Upper lobe of left lung (tissue), 6 donors: Measurements from ENCODE around the gene JMY. TPM values are rescaled to one million over a fixed set of nuclear protein-coding genes. Genes with fewer than 3 reads are reported as not detected.

Experiments used
- ATAC-seq, 2 donors: fragments of 200-7000 bp; cut with Tn5 transposase; one replicate each; pipeline ENCODE4 v1.9.1; 2022; ENCODE audit warnings: mild to moderate bottlenecking in 2 of 2, moderate library complexity in 2 of 2; ENCODE audit not compliant: low FRiP score in 2 of 2
- DNase-seq, 2 donors: peaks; one replicate each; pipeline ENCODE4 v3.0.0-alpha.2; 2019 to 2020
- H3K27ac ChIP-seq, 4 donors: fragments of 200-600 bp; sonication (generic); one replicate each; pipeline ENCODE4 v1.5.1; 2016 to 2019
- H3K27me3 ChIP-seq, 4 donors: fragments of 200-600 bp; sonication (generic); one replicate each; pipeline ENCODE4 v1.5.1; 2017 to 2019
- H3K36me3 ChIP-seq, 4 donors: fragments of 200-600 bp; sonication (generic); one replicate each; pipeline ENCODE4 v1.5.1; 2016 to 2019
- H3K4me1 ChIP-seq, 4 donors: fragments of 200-600 bp; sonication (generic); one replicate each; pipeline ENCODE4 v1.5.1; 2018 to 2019
- H3K4me3 ChIP-seq, 4 donors: fragments of 200-600 bp; sonication (generic); one replicate each; pipeline ENCODE4 v1.5.1; 2017 to 2019; ENCODE audit warnings: mild to moderate bottlenecking in 2 of 4, moderate library complexity in 1 of 4
- H3K9me3 ChIP-seq, 4 donors: fragments of 200-600 bp; sonication (generic); one replicate each; pipeline ENCODE4 v1.5.1; 2018 to 2019
- EP300 ChIP-seq, 4 donors: sonication (generic); formaldehyde crosslinking; IDR thresholded peaks; one replicate each; pipeline ENCODE4 v1.5.1; 2017; ENCODE audit warnings: antibody characterized with exemption in 4 of 4, control low read depth in 2 of 4
- POLR2A ChIP-seq, 4 donors: fragments of 450-650 bp; IDR thresholded peaks; one replicate each; pipeline ENCODE4 v1.5.1; 2016 to 2017; ENCODE audit warnings: antibody characterized with exemption in 4 of 4, mild to moderate bottlenecking in 2 of 4
- POLR2AphosphoS5 ChIP-seq, 2 donors: sonication (generic); formaldehyde crosslinking; IDR thresholded peaks; one replicate each; pipeline ENCODE4 v1.5.1; 2017; ENCODE audit warnings: antibody characterized with exemption in 2 of 2
- WGBS, 2 donors: methylation state at CpG; one replicate each; pipeline ENCODE4 v1.1.5; 2017 to 2018; 5-methylcytosine and 5-hydroxymethylcytosine counted together
- total RNA-seq, 6 donors: library from RNA; depleted of rRNA in 4 of 6; stranded (reverse); fragments of >200 nt in 4 of 6; gene quantifications; one replicate each; pipeline versions ENCODE4 v1.1.0 to v1.2.1, GENCODE V29; 2016 to 2021
- TF ChIP-seq, protein P1 (sequence below), 6 experiments: fragments of 450-650 bp in 4 of 6; fragments of 200-600 bp in 2 of 6; sonication (generic) in 2 of 6; IDR thresholded peaks; one replicate each; pipeline ENCODE4 v1.5.1; 2016 to 2019; ENCODE audit warnings: antibody characterized with exemption in 6 of 6
- donor health status: DM: no; HTN: no; CAD: no; lungs with moderate emphysema.
- donor health status: DM: no; HTN: yes; CAD: no; lungs with severe emphysema.

The JMY gene
- total RNA-seq, 6 donors from 2014 or later, result 7.9 to 28.8 (median 11.9) TPM

- H3K36me3 ChIP-seq, result peaks cover 0 to 29% (median 8%) of the 10 kb centered on the region in 4 donors
- ATAC-seq (no peak), DNase-seq (no peak)
- TF ChIP-seq POLR2AphosphoS5 (IDR thresholded peaks at IDR 0.05) (no peak), POLR2A (IDR thresholded peaks at IDR 0.05) (no peak)
- TF ChIP-seq, protein P1, sequence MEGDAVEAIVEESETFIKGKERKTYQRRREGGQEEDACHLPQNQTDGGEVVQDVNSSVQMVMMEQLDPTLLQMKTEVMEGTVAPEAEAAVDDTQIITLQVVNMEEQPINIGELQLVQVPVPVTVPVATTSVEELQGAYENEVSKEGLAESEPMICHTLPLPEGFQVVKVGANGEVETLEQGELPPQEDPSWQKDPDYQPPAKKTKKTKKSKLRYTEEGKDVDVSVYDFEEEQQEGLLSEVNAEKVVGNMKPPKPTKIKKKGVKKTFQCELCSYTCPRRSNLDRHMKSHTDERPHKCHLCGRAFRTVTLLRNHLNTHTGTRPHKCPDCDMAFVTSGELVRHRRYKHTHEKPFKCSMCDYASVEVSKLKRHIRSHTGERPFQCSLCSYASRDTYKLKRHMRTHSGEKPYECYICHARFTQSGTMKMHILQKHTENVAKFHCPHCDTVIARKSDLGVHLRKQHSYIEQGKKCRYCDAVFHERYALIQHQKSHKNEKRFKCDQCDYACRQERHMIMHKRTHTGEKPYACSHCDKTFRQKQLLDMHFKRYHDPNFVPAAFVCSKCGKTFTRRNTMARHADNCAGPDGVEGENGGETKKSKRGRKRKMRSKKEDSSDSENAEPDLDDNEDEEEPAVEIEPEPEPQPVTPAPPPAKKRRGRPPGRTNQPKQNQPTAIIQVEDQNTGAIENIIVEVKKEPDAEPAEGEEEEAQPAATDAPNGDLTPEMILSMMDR (IDR thresholded peaks at IDR 0.05), result no peak
- no peaks in the 10 kb centered on the region for H3K27me3 ChIP-seq
- no peak overlapping the region for H3K4me3 ChIP-seq
- H3K27ac ChIP-seq, result no peak overlapping the region
- peaks cover 0 to 5% (median 0%) of the 10 kb centered on the region in 4 donors for H3K4me1 ChIP-seq
- 90 to 94% methylated on average over 2 of the region's 2 CpGs for WGBS, 2 donors
- H3K9me3 ChIP-seq, result no peaks in the 10 kb centered on the region
Observed at GRCh38 chr5:79295029-79295428, 59.1 kb downstream of the JMY start.

GRCh38 chr5:79297661-79298060 lies 61.7 kb downstream of the JMY start:
- ATAC-seq (peak; percentile 40 to 72), DNase-seq (peak in 1 of 2 donors; percentile 33)
- Histone ChIP-seq H3K27ac (no peak overlapping the region), H3K27me3 (no peaks in the 10 kb centered on the region), H3K4me1 (peaks cover 0 to 5% (median 0%) of the 10 kb centered on the region in 4 donors), H3K4me3 (no peak overlapping the region), H3K9me3 (no peaks in the 10 kb centered on the region), H3K36me3 (peaks cover 11 to 28% (median 13%) of the 10 kb centered on the region in 4 donors)
- TF ChIP-seq POLR2A (IDR thresholded peaks at IDR 0.05) (no peak), POLR2AphosphoS5 (IDR thresholded peaks at IDR 0.05) (no peak)
- WGBS, 2 donors, result 69 to 77% methylated on average over 4 of the region's 4 CpGs

- Histone ChIP-seq H3K9me3 (no peaks in the 10 kb centered on the region), H3K36me3 (peaks cover 11 to 45% (median 13%) of the 10 kb centered on the region in 4 donors), H3K4me3 (no peak overlapping the region), H3K27ac (no peak overlapping the region), H3K4me1 (peaks cover 0 to 5% (median 0%) of the 10 kb centered on the region in 4 donors), H3K27me3 (no peaks in the 10 kb centered on the region)
- TF ChIP-seq EP300 (IDR thresholded peaks at IDR 0.05) (no peak), POLR2A (IDR thresholded peaks at IDR 0.05) (no peak), POLR2AphosphoS5 (IDR thresholded peaks at IDR 0.05) (no peak)
- TF ChIP-seq, protein P1 (IDR thresholded peaks at IDR 0.05), result no peak
- DNase-seq (no peak), ATAC-seq (no peak)
- 87 to 92% methylated on average over 4 of the region's 4 CpGs for WGBS, 2 donors
Observed at GRCh38 chr5:79301046-79301712, 65.2 kb downstream of the JMY start.

DNA sequence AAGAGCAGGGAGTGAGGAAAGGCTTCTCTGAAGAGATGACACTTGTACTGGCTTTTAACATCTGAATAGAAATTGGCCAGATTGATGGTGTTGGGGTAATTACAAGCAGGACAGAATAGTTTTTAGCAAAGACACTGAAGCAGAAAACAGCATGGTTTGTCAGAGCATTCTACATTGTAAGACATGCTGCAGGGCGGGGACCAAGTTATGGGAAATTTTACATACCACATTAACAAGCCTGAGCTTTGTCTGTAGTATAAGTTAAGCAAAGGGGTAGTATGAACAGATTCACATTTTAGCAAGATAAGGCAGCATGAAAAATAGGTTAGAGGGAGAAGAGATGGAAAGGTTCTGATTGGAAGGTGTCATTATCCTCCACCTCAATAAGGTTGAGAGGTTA lies 66.5 kb downstream of the JMY start:
- Histone ChIP-seq H3K36me3 (peaks cover 11 to 58% (median 18%) of the 10 kb centered on the region in 4 donors), H3K27ac (no peak overlapping the region), H3K27me3 (no peaks in the 10 kb centered on the region), H3K4me3 (no peak overlapping the region), H3K9me3 (no peaks in the 10 kb centered on the region), H3K4me1 (peaks cover 0 to 5% (median 0%) of the 10 kb centered on the region in 4 donors)
- 91 to 100% methylated on average over 1 of the region's 1 CpG for WGBS, 2 donors
- ATAC-seq (no peak), DNase-seq (no peak)
- TF ChIP-seq POLR2AphosphoS5 (IDR thresholded peaks at IDR 0.05) (no peak), EP300 (IDR thresholded peaks at IDR 0.05) (no peak), POLR2A (IDR thresholded peaks at IDR 0.05) (no peak)
- TF ChIP-seq, protein P1 (IDR thresholded peaks at IDR 0.05), result no peak

DNA sequence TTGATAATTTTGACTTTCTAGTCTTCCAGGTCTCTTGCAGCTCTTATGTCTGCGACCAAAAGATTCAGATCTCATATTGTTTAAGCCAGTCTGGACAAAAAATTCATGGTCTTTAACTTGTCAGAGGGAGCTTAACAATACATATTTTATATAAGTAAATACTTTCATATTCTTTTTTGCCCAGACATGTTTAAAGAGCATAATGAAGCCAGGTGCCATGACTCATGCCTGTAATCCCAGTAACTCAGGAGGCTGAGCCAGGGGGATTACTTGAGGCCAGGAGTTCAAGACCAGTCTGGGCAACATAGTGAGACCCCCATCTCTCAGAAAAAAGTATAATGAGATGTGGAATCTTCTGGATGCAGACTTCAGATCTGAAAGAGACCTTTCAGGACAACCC lies 69.8 kb downstream of the JMY start:
- ATAC-seq, result no peak
- no peaks in the 10 kb centered on the region for H3K9me3 ChIP-seq
- H3K36me3 ChIP-seq, result peaks cover 6 to 53% (median 14%) of the 10 kb centered on the region in 4 donors
- H3K27ac ChIP-seq, result no peak overlapping the region
- DNase-seq, result no peak
- no peak overlapping the region for H3K4me3 ChIP-seq
- no peaks in the 10 kb centered on the region for H3K4me1 ChIP-seq
- WGBS, 2 donors, result 88 to 100% methylated on average over 1 of the region's 1 CpG
- H3K27me3 ChIP-seq, result no peaks in the 10 kb centered on the region
- TF ChIP-seq POLR2A (IDR thresholded peaks at IDR 0.05) (no peak), POLR2AphosphoS5 (IDR thresholded peaks at IDR 0.05) (no peak), EP300 (IDR thresholded peaks at IDR 0.05) (no peak)
- TF ChIP-seq, protein P1 (IDR thresholded peaks at IDR 0.05), result no peak
